SK-N-MC (cell line): ENCODE data around the gene B4GALT2.
A peak's percentile ranks its signal among the peaks of the same experiment; 100 is the strongest.

Experiments
- DNase-seq: peaks from one replicate; pipeline ENCODE4 v3.0.0-alpha.2; 2011; ENCODE audit warnings: low read depth, low spot score
- H3K27ac ChIP-seq: fragments of 200-600 bp; sonication (generic); 2 replicates; pipeline ENCODE4 v1.5.1; 2016; ENCODE audit warnings: mixed run types
- H3K36me3 ChIP-seq: fragments of 200-600 bp; sonication (generic); 2 replicates; pipeline ENCODE4 v1.6.1; 2017; ENCODE audit warnings: antibody characterized with exemption, low read length, mixed read lengths; ENCODE audit not compliant: insufficient read depth
- H3K4me3 ChIP-seq: fragments of 200-600 bp; sonication (generic); 2 replicates; pipeline ENCODE4 v1.5.1; 2016
- H3K9ac ChIP-seq: fragments of 200-600 bp; sonication (generic); 2 replicates; pipeline ENCODE4 v1.8.0; 2017; ENCODE audit warnings: mixed run types, mixed read lengths; ENCODE audit not compliant: insufficient read length
- H3K9me3 ChIP-seq: fragments of 200-600 bp; sonication (generic); 2 replicates; pipeline ENCODE4 v1.6.1; 2017; ENCODE audit warnings: low read depth, mild to moderate bottlenecking, antibody characterized with exemption, low read length, moderate library complexity, mixed read lengths
- EZH2 ChIP-seq: fragments of 200-600 bp; sonication (generic); IDR thresholded peaks from one replicate; pipeline ENCODE4 v1.6.1; 2017; ENCODE audit warnings: antibody characterized with exemption
- FOXP2 ChIP-seq: optimal IDR thresholded peaks from 2 replicates; pipeline ENCODE3; 2011; ENCODE audit warnings: mild to moderate bottlenecking, moderate library complexity; ENCODE audit not compliant: insufficient read depth; ENCODE audit errors: extremely low read length, control extremely low read depth
- POLR2AphosphoS5 ChIP-seq: IDR thresholded peaks from 2 replicates; pipeline ENCODE4 v1.6.1; 2012; ENCODE audit warnings: mild to moderate bottlenecking, low read depth, low read length, borderline replicate concordance

B4GALT2 gene

DNA sequence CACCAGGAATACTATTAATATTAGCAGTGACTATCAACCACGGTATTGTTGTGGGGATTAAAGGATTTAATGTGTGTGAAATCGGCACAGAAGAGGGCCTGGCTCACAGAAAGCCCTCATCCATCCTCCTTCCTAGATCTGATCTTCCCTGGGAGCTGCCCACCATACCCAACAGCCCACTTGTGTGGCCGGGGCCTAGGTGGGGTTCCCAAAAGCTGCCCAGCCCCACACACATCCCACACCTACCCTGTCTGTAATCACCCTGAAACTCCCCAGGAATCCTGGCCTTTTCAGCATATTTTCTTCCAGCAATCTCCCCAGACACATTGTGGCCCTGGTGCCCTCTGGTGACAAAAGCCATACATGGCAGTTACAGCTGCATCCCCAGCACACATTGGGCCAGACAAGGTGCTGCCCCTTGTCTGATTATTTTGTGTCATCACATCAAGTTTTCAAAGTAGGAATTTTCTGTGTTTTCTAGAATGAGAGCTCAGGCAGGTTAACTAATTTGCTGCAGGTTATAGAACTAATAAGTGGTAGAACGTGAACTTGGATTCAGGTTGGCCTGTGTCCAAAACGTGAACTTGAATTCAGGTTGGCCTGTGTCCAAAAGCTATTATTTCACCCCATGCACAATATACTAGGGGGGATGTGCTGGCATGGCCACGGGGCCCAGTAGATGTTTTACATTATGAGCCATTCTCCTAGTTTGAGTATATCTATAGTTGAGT lies 57.6 kb downstream of the B4GALT2 start:
- peak overlapping the region; percentile 44 for H3K27ac ChIP-seq

DNA sequence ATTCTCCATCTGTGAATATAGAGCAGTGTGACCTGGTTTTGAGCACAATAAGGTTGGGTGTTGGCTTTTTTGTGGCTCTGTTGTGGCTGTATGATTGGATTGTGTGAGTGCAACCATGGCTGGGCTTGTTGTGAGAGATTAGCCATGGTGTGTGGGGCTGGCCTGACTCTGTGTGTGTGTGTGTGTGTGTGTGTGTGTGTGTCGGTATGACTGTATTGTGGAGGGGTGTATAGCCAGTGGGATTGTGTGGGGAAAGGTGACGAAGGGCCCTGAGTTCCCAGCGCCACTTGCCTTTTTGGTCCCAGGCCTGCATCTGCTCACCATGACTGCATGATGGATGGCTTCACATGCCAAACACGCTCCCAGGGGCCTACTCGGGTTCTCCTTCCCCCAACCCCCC lies 58.1 kb downstream of the B4GALT2 start:
- Histone ChIP-seq H3K36me3 (no peaks in the 10 kb centered on the region), H3K4me3 (no peak overlapping the region), H3K27ac (no peak overlapping the region), H3K9me3 (no peaks in the 10 kb centered on the region), H3K9ac (no peak overlapping the region)
- no peak for DNase-seq
- no peak for TF ChIP-seq FOXP2
- TF ChIP-seq POLR2AphosphoS5: no peak
- TF ChIP-seq EZH2: no peak

More for the DNA sequence above, 57.6 kb downstream of the B4GALT2 start:
- no peak overlapping the region for H3K4me3 ChIP-seq
- no peaks in the 10 kb centered on the region for H3K9me3 ChIP-seq
- TF ChIP-seq EZH2: no peak
- peak overlapping the region; percentile 21 for H3K9ac ChIP-seq
- DNase-seq: peak; percentile 42
- H3K36me3 ChIP-seq: no peaks in the 10 kb centered on the region

DNA sequence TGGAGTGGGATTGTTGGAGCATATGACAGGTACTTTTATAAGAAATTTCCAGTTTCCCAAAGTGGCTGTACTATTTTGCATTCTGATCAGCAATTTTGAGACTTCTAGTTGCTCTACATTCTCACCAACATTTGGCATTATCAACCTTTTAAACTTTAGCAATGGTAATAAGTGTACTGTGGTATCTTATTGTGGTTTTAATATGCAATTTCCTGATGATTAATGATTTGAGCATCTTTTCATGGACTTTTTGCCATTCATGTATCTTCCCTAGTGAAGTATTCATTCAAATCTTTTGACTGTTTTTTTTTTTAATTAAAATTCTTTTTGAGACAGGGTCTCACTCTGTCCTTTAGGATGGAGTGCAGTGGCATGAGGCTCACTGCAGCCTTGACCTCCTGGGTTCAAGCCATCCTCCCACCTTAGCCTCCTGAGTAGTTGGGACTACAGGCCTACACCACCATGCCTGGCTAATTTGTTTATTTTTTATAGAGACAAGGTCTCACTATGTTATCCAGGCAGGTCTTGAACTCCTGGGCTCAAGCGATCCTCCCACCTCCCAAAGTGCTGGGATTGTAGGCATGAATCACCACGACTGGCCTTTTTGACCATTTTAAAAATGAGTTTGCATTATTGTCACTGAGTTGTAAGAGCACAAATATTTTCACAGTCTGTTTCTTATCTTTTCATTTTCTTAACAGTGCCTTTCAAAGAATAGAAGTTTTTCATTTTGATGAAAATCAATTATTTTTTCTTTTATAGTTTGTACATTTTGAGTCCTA lies 60.1 kb downstream of the B4GALT2 start:
- no peaks in the 10 kb centered on the region for H3K9me3 ChIP-seq
- no peak overlapping the region for H3K4me3 ChIP-seq
- no peak for DNase-seq
- no peak overlapping the region for H3K27ac ChIP-seq
- no peak overlapping the region for H3K9ac ChIP-seq
- TF ChIP-seq POLR2AphosphoS5 (no peak), FOXP2 (no peak), EZH2 (no peak)
- H3K36me3 ChIP-seq: no peaks in the 10 kb centered on the region

DNA sequence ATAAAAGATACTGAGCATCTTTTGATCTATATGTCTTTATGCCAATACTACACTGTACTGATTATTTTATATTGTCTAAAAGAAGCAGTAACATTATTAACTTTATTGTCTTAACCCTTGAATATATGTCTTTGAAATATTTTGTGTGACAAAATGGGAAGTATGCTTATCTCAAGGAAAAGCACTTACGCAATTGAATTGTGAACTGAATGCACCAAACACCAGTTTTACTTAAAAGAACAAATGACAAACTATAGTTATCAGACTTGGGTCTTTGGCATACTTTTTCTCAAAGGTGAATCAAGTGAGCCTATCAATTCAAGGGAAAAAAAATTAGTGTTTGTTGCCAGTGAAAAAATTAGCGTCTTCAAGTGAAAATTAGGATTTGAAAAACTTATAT lies 61.4 kb downstream of the B4GALT2 start:
- no peak for TF ChIP-seq POLR2AphosphoS5
- TF ChIP-seq FOXP2: no peak
- no peak for TF ChIP-seq EZH2
- no peaks in the 10 kb centered on the region for H3K36me3 ChIP-seq
- DNase-seq: no peak
- no peaks in the 10 kb centered on the region for H3K9me3 ChIP-seq
- H3K27ac ChIP-seq: no peak overlapping the region
- H3K4me3 ChIP-seq: no peak overlapping the region
- H3K9ac ChIP-seq: no peak overlapping the region
